H1 (cell line): Measurements from ENCODE around the gene REM2. TPM values are rescaled to one million over a fixed set of nuclear protein-coding genes. Genes with fewer than 3 reads are reported as not detected.

Experiments used
- CTCF ChIA-PET: fragments of 300-600 bp; sonication (Branson Sonifier 250); formaldehyde crosslinking; loops from one replicate; lab custom pipeline; 2021; ENCODE audit not compliant: partially characterized antibody; lab: Charles Lee
- POLR2A ChIA-PET: fragments of 300-600 bp; sonication (Branson Sonifier 250); formaldehyde crosslinking; loops from one replicate; lab custom pipeline; 2021; ENCODE audit warnings: inconsistent platforms; ENCODE audit not compliant: partially characterized antibody; lab: Charles Lee
- DNase-seq, 2 experiments: peaks; one replicate each; pipeline versions ENCODE4 v3.0.0 to v3.0.0-alpha.2; 2010 to 2022; ENCODE audit warnings: low spot score in 2 of 2, low read depth in 1 of 2, mixed read lengths in 1 of 2
- FAIRE-seq: peaks from 2 replicates; lab custom pipeline; 2011; peaks lifted over from hg19 to GRCh38; lab: Jason Lieb, UNC
- H2AFZ ChIP-seq: 2 replicates; pipeline ENCODE4 v1.8.1; 2012; ENCODE audit warnings: low read length, inconsistent platforms
- H2AK5ac ChIP-seq: 2 replicates; pipeline ENCODE4 v1.6.1; 2013; ENCODE audit warnings: low read depth, low read length
- H2BK120ac ChIP-seq: replicated peaks from 2 replicates; pipeline ENCODE3; 2013; ENCODE audit warnings: low read depth, low read length, inconsistent platforms
- H2BK12ac ChIP-seq: 2 replicates; pipeline ENCODE4 v1.6.1; 2013; ENCODE audit warnings: low read depth, low read length
- H2BK15ac ChIP-seq: 2 replicates; pipeline ENCODE4 v1.6.1; 2013; ENCODE audit warnings: low read length
- H2BK20ac ChIP-seq: 2 replicates; pipeline ENCODE4 v1.6.1; 2013; ENCODE audit warnings: low read length
- H2BK5ac ChIP-seq: 2 replicates; pipeline ENCODE4 v1.6.1; 2013; ENCODE audit warnings: low read depth, low read length
- H3K14ac ChIP-seq: 2 replicates; pipeline ENCODE4 v1.6.1; 2013; ENCODE audit warnings: inconsistent platforms; ENCODE audit not compliant: insufficient read length
- H3K18ac ChIP-seq: 2 replicates; pipeline ENCODE4 v1.6.1; 2013; ENCODE audit warnings: low read length; ENCODE audit errors: extremely low read depth
- H3K23ac ChIP-seq: 2 replicates; pipeline ENCODE4 v1.6.1; 2013; ENCODE audit warnings: inconsistent platforms; ENCODE audit not compliant: insufficient read length
- H3K23me2 ChIP-seq: 2 replicates; pipeline ENCODE4 v1.6.1; 2013; ENCODE audit warnings: low read depth, low read length
- H3K27ac ChIP-seq: 2 replicates; pipeline ENCODE4 v1.6.1; 2011; ENCODE audit warnings: low read depth, low read length, inconsistent platforms
- H3K27me3 ChIP-seq, 4 experiments: replicated peaks in 1 of 4; 1 replicate in 1 of 4; 2 replicates in 3 of 4; pipeline versions ENCODE4 v1.6.1 to v1.8.1; 2011 to 2013; ENCODE audit warnings: low read length in 3 of 4, mild to moderate bottlenecking in 3 of 4, inconsistent platforms in 2 of 4, mixed read lengths in 2 of 4, moderate library complexity in 1 of 4; ENCODE audit not compliant: control insufficient read depth in 3 of 4, insufficient read depth in 3 of 4; ENCODE audit errors: extremely low read depth in 1 of 4
- H3K36me3 ChIP-seq, 4 experiments: 2 replicates each; pipeline versions ENCODE4 v1.6.1 to v1.8.1; 2011 to 2013; ENCODE audit warnings: mild to moderate bottlenecking in 4 of 4, low read length in 3 of 4, moderate library complexity in 2 of 4, control low read depth in 1 of 4, inconsistent platforms in 1 of 4; ENCODE audit not compliant: insufficient read depth in 4 of 4, control insufficient read depth in 2 of 4
- H3K4ac ChIP-seq: replicated peaks from 2 replicates; pipeline ENCODE3; 2013; ENCODE audit warnings: low read length, low read depth, mixed read lengths, inconsistent platforms; ENCODE audit not compliant: insufficient read length
- H3K4me1 ChIP-seq, 4 experiments: replicated peaks in 1 of 4; 1 replicate in 1 of 4; 2 replicates in 3 of 4; pipeline versions ENCODE4 v1.6.1 to v1.8.1; 2011 to 2013; ENCODE audit warnings: low read length in 3 of 4, inconsistent platforms in 2 of 4, mixed read lengths in 1 of 4; ENCODE audit not compliant: insufficient read depth in 4 of 4, control insufficient read depth in 3 of 4
- H3K4me2 ChIP-seq, 2 experiments: 2 replicates each; pipeline versions ENCODE4 v1.6.1 to v1.8.1; 2011 to 2013; ENCODE audit warnings: low read depth in 2 of 2, low read length in 2 of 2, control low read depth in 1 of 2, inconsistent platforms in 1 of 2, mild to moderate bottlenecking in 1 of 2; ENCODE audit not compliant: insufficient read depth in 1 of 2
- H3K4me3 ChIP-seq, 4 experiments: fragments of 200-600, 300-600 bp in 1 of 4; sonication (generic), shearing (Covaris generic), sonication (Bioruptor Twin) in 1 of 4; 2 replicates each; pipeline versions ENCODE4 v1.5.1 to v1.8.1; 2011 to 2016; ENCODE audit warnings: low read length in 4 of 4, low read depth in 3 of 4, control low read depth in 2 of 4, inconsistent platforms in 2 of 4, mild to moderate bottlenecking in 2 of 4, mixed read lengths in 1 of 4, moderate library complexity in 1 of 4; ENCODE audit not compliant: insufficient read depth in 2 of 4; ENCODE audit errors: extremely low read depth in 1 of 4
- H3K56ac ChIP-seq: replicated peaks from 2 replicates; pipeline ENCODE3; 2013; ENCODE audit warnings: low read depth, mild to moderate bottlenecking, mixed read lengths, low read length, inconsistent platforms; ENCODE audit not compliant: insufficient read length
- H3K79me1 ChIP-seq: 2 replicates; pipeline ENCODE4 v1.6.1; 2013; ENCODE audit warnings: low read depth, low read length, control low read depth
- H3K79me2 ChIP-seq, 2 experiments: 2 replicates each; pipeline versions ENCODE4 v1.6.1 to v1.8.1; 2012 to 2013; ENCODE audit warnings: low read length in 2 of 2, mild to moderate bottlenecking in 2 of 2, inconsistent platforms in 1 of 2; ENCODE audit not compliant: insufficient read depth in 2 of 2, control insufficient read depth in 1 of 2
- H3K9ac ChIP-seq, 4 experiments: replicated peaks in 1 of 4; 1 replicate in 1 of 4; 2 replicates in 3 of 4; pipeline versions ENCODE4 v1.6.1 to v1.8.1; 2011 to 2013; ENCODE audit warnings: low read depth in 3 of 4, low read length in 3 of 4, control low read depth in 2 of 4, mild to moderate bottlenecking in 2 of 4, moderate library complexity in 2 of 4, inconsistent platforms in 1 of 4; ENCODE audit errors: extremely low read depth in 1 of 4
- H3K9me3 ChIP-seq, 2 experiments: 2 replicates each; pipeline versions ENCODE4 v1.6.1 to v1.8.1; 2012 to 2013; ENCODE audit warnings: mild to moderate bottlenecking in 2 of 2, moderate library complexity in 2 of 2, control low read depth in 1 of 2, inconsistent platforms in 1 of 2, low read depth in 1 of 2, low read length in 1 of 2, mixed read lengths in 1 of 2; ENCODE audit not compliant: insufficient read depth in 2 of 2
- H4K20me1 ChIP-seq, 2 experiments: replicated peaks in 1 of 2; 2 replicates each; pipeline versions ENCODE3 to v1.8.1; 2011 to 2013; ENCODE audit warnings: inconsistent platforms in 2 of 2, low read length in 2 of 2, mild to moderate bottlenecking in 1 of 2; ENCODE audit not compliant: insufficient read depth in 2 of 2, control insufficient read depth in 1 of 2
- H4K5ac ChIP-seq: 2 replicates; pipeline ENCODE4 v1.6.1; 2013; ENCODE audit warnings: low read length, low read depth, mixed read lengths, inconsistent platforms; ENCODE audit not compliant: insufficient read length
- H4K8ac ChIP-seq: 2 replicates; pipeline ENCODE4 v1.8.0; 2013; ENCODE audit warnings: mild to moderate bottlenecking, moderate library complexity, low read length, inconsistent platforms; ENCODE audit not compliant: insufficient read depth; ENCODE audit errors: extremely low read depth
- H4K91ac ChIP-seq: replicated peaks from 2 replicates; pipeline ENCODE3; 2013; ENCODE audit warnings: low read length, mixed read lengths, inconsistent platforms; ENCODE audit not compliant: insufficient read length
- ATF2 ChIP-seq: IDR thresholded peaks from 2 replicates; pipeline ENCODE4 v1.6.1; 2012; ENCODE audit warnings: low read length, inconsistent platforms
- BACH1 ChIP-seq: IDR thresholded peaks from 2 replicates; pipeline ENCODE4 v1.6.1; 2012; ENCODE audit warnings: low read length, improper control_type of control experiment
- BRCA1 ChIP-seq: IDR thresholded peaks from 2 replicates; pipeline ENCODE4 v1.6.1; 2012; ENCODE audit warnings: low read depth, low read length, improper control_type of control experiment
- CHD2 ChIP-seq: IDR thresholded peaks from 2 replicates; pipeline ENCODE4 v1.6.1; 2012; ENCODE audit warnings: low read length, improper control_type of control experiment
- E2F6 ChIP-seq: IDR thresholded peaks from 2 replicates; pipeline ENCODE4 v1.6.1; 2012; ENCODE audit warnings: inconsistent platforms
- EZH2 ChIP-seq: fragments of 200-600 bp; sonication (generic); IDR thresholded peaks from 2 replicates; pipeline ENCODE4 v1.7.1; 2012; ENCODE audit warnings: low read depth, mild to moderate bottlenecking, moderate library complexity, low read length, inconsistent platforms; ENCODE audit not compliant: severe bottlenecking
- GTF2F1 ChIP-seq: IDR thresholded peaks from 2 replicates; pipeline ENCODE4 v1.6.1; 2012; ENCODE audit warnings: low read depth, low read length, improper control_type of control experiment, borderline replicate concordance
- HDAC2 ChIP-seq, 2 experiments: fragments of 300-600 bp in 1 of 2; sonication (generic) in 1 of 2; IDR thresholded peaks; 2 replicates each; pipeline ENCODE4 v1.6.1; 2011 to 2012; ENCODE audit warnings: low read depth in 2 of 2, low read length in 2 of 2, mild to moderate bottlenecking in 2 of 2, moderate library complexity in 2 of 2, borderline replicate concordance in 1 of 2, inconsistent platforms in 1 of 2
- KDM1A ChIP-seq: fragments of 200-600, 300-600 bp; sonication (generic); IDR thresholded peaks from 2 replicates; pipeline ENCODE4 v1.7.1; 2016; ENCODE audit warnings: mild to moderate bottlenecking, low read length, borderline replicate concordance
- NRF1 ChIP-seq: IDR thresholded peaks from 2 replicates; pipeline ENCODE4 v1.6.1; 2011; ENCODE audit warnings: mild to moderate bottlenecking, low read depth, low read length, improper control_type of control experiment
- POLR2A ChIP-seq, 2 experiments: IDR thresholded peaks; 1 replicate in 1 of 2; 2 replicates in 1 of 2; pipeline ENCODE4 v1.6.1; 2011; ENCODE audit warnings: low read depth in 2 of 2, low read length in 2 of 2, mild to moderate bottlenecking in 2 of 2; ENCODE audit errors: control extremely low read depth in 1 of 2
- RXRA ChIP-seq: IDR thresholded peaks from 2 replicates; pipeline ENCODE4 v1.6.1; 2011; ENCODE audit warnings: low read depth, mild to moderate bottlenecking, low read length, moderate library complexity; ENCODE audit not compliant: insufficient read depth
- WGBS, 2 experiments: shearing (Covaris generic) in 1 of 2; methylation state at CpG; one replicate each; pipeline versions ENCODE4 v1.1.6 to v1.1.7; 2013 to 2015; ENCODE audit warnings: low lambda C conversion rate in 2 of 2, mixed read lengths in 2 of 2, inconsistent platforms in 1 of 2, low coverage in 1 of 2, missing lambda C conversion rate in 1 of 2; ENCODE audit not compliant: insufficient replicate concordance in 2 of 2, insufficient coverage in 1 of 2, insufficient read length in 1 of 2; ENCODE audit errors: extremely low coverage in 1 of 2, missing lambda C conversion rate in 1 of 2; 5-methylcytosine and 5-hydroxymethylcytosine counted together
- polyA plus RNA-seq, 7 experiments: library from polyadenylated mRNA; depleted of rRNA in 3 of 7; stranded (reverse) in 5 of 7; unstranded in 2 of 7; fragments of >200 nt in 5 of 7; fragments of 200-250 nt in 2 of 7; gene quantifications; 1 replicate in 5 of 7; 2 replicates in 1 of 7; 4 replicates in 1 of 7; pipeline versions ENCODE4 v1.2.1 to v1.2.3, GENCODE V29; 2011 to 2013; ENCODE audit warnings: missing spikeins in 2 of 7, mixed read lengths in 2 of 7
- total RNA-seq: library from RNA; stranded (reverse); fragmentation: NEBNext Ultra II Directional; extraction: Animal tissue kit (Norgen Biotek cat#: 25700); gene quantifications from 2 replicates; pipeline ENCODE4 v1.2.1, GENCODE V29; 2021

The REM2 gene
- total and polyA plus RNA-seq, 2 of the 8 experiments (the other 6 are each of a cell fraction or from before 2014, with no cell fraction given): 1.00 to 1.1 TPM

- Histone ChIP-seq H3K79me2 (no peaks in the 10 kb centered on the region), H3K4me3 (no peak overlapping the region), H2AFZ (no peak overlapping the region), H2BK5ac (no peak overlapping the region), H4K91ac (no peak overlapping the region), H3K23ac (no peak overlapping the region), H4K5ac (no peak overlapping the region), H3K4ac (no peak overlapping the region), H3K36me3 (peaks cover 30 to 62% (median 51%) of the 10 kb centered on the region in 4 experiments), H2BK20ac (no peak overlapping the region), H2BK120ac (no peak overlapping the region), H2BK12ac (no peak overlapping the region), H3K56ac (no peak overlapping the region), H3K4me2 (no peak overlapping the region), H3K9me3 (no peaks in the 10 kb centered on the region), H3K9ac (no peak overlapping the region), H3K79me1 (no peaks in the 10 kb centered on the region), H4K8ac (no peak overlapping the region), H4K20me1 (peaks cover 5 to 8% of the 10 kb centered on the region in 2 experiments), H3K18ac (no peak overlapping the region), H2AK5ac (no peak overlapping the region), H3K23me2 (no peaks in the 10 kb centered on the region), H3K27ac (no peak overlapping the region), H2BK15ac (no peak overlapping the region), H3K4me1 (peaks cover 0 to 8% (median 4%) of the 10 kb centered on the region in 4 experiments; a peak in 2 of 7 replicates), H3K14ac (no peak overlapping the region), H3K27me3 (peaks cover 0 to 4% (median 3%) of the 10 kb centered on the region in 4 experiments; a peak in 5 of 7 replicates)
- DNase-seq (no peak), FAIRE-seq (no peak)
- TF ChIP-seq POLR2A (IDR thresholded peaks at IDR 0.05; ENCODE audit: control extremely low read depth in 1 of 2, low read depth in 2 of 2, low read length in 2 of 2) (no peak), BRCA1 (no peak), EZH2 (no peak), CHD2 (no peak), NRF1 (no peak), RXRA (no peak), ATF2 (no peak), KDM1A (no peak), HDAC2 (IDR thresholded peaks at IDR 0.05; ENCODE audit: borderline replicate concordance in 1 of 2, low read depth in 2 of 2, low read length in 2 of 2) (no peak), E2F6 (no peak), GTF2F1 (no peak), BACH1 (no peak)
- ChIA-PET POLR2A (interaction anchor here (0.7 to 2.8 kb wide), 4 partner anchors 8 to 65 kb away, joined by 3 to 14 read pairs (median 4); partner anchors contain the start of gene RBM23), CTCF (interaction anchor here (1.0 to 9.4 kb wide), 5 partner anchors 17 to 334 kb away, joined by 3 to 158 read pairs (median 4); partner anchors contain the start of genes REM2 and SLC7A7)
- WGBS, 2 experiments: 90% methylated on average over 2 of the region's 2 CpGs; no CpG with 5 or more reads in 1 of the 2 experiments
Observed at GRCh38 chr14:22903742-22904087, 20.7 kb downstream of the REM2 start.
